IMR-90 (cell line): ENCODE results near the gene UPK1A. TPM values are rescaled to one million over a fixed set of nuclear protein-coding genes. Genes with fewer than 3 reads are reported as not detected.

Source experiments
- ATAC-seq: fragments of 200-7000 bp; cut with Tn5 transposase; 2 replicates; pipeline ENCODE4 v1.9.1; 2020; ENCODE audit warnings: low read depth, mild to moderate bottlenecking, moderate library complexity
- BruUV-seq: library from RNA; stranded (reverse); fragments of 400-500 nt; replicated peaks from 2 replicates; lab custom pipeline; 2021; lab: Mats Ljungman, UMichigan
- CTCF ChIA-PET: fragments of 300-600 bp; formaldehyde crosslinking; extraction: SDS; loops from one replicate; lab custom pipeline; 2021; ENCODE audit warnings: antibody characterized with exemption; lab: Yijun Ruan, JAX
- POLR2A ChIA-PET: fragments of 300-600 bp; sonication (Branson Sonifier 250); formaldehyde crosslinking; loops from one replicate; lab custom pipeline; 2022; ENCODE audit warnings: antibody characterized with exemption; ENCODE audit not compliant: unreplicated experiment; lab: Charles Lee
- DNase-seq: peaks from one replicate; pipeline ENCODE4 v3.0.0; 2013
- H2AFZ ChIP-seq: replicated peaks from 2 replicates; pipeline ENCODE3; 2013; ENCODE audit warnings: low read length, mild to moderate bottlenecking; ENCODE audit not compliant: poor library complexity
- H2AK5ac ChIP-seq: 2 replicates; pipeline ENCODE4 v1.6.1; 2013; ENCODE audit warnings: low read depth, low read length, inconsistent platforms
- H2AK9ac ChIP-seq: replicated peaks from 2 replicates; pipeline ENCODE3; 2013; ENCODE audit warnings: mild to moderate bottlenecking, low read depth, low read length, moderate library complexity; ENCODE audit not compliant: poor library complexity
- H2BK120ac ChIP-seq: 2 replicates; pipeline ENCODE4 v1.6.1; 2013; ENCODE audit warnings: low read depth, low read length, inconsistent platforms
- H2BK15ac ChIP-seq: 3 replicates; pipeline ENCODE4 v1.6.1; 2013; ENCODE audit warnings: low read depth, low read length, inconsistent platforms
- H2BK20ac ChIP-seq: 2 replicates; pipeline ENCODE4 v1.6.1; 2013; ENCODE audit warnings: low read depth, mild to moderate bottlenecking, inconsistent platforms, low read length, moderate library complexity
- H2BK5ac ChIP-seq: 2 replicates; pipeline ENCODE4 v1.6.1; 2013; ENCODE audit warnings: mild to moderate bottlenecking, low read depth, low read length, inconsistent platforms; ENCODE audit not compliant: poor library complexity, severe bottlenecking
- H3K14ac ChIP-seq: replicated peaks from 2 replicates; pipeline ENCODE4 v1.6.1; 2013; ENCODE audit warnings: low read depth, low read length, inconsistent platforms
- H3K18ac ChIP-seq: 2 replicates; pipeline ENCODE4 v1.6.1; 2013; ENCODE audit warnings: low read depth, low read length, control low read depth
- H3K23ac ChIP-seq: 2 replicates; pipeline ENCODE4 v1.6.1; 2013; ENCODE audit warnings: low read depth, low read length, inconsistent platforms
- H3K27ac ChIP-seq: 2 replicates; pipeline ENCODE4 v1.5.1; 2013; ENCODE audit warnings: mild to moderate bottlenecking, control low read depth, low read length; ENCODE audit not compliant: insufficient read depth
- H3K27me3 ChIP-seq: 2 replicates; pipeline ENCODE4 v1.6.1; 2013; ENCODE audit warnings: low read length; ENCODE audit not compliant: control insufficient read depth, insufficient read depth
- H3K36me3 ChIP-seq: 2 replicates; pipeline ENCODE4 v1.6.1; 2013; ENCODE audit warnings: low read length, mixed read lengths; ENCODE audit not compliant: control insufficient read depth, insufficient read depth
- H3K4ac ChIP-seq: 2 replicates; pipeline ENCODE4 v1.6.1; 2013; ENCODE audit warnings: low read depth, low read length, inconsistent platforms
- H3K4me1 ChIP-seq: 2 replicates; pipeline ENCODE4 v1.6.1; 2013; ENCODE audit warnings: low read length, mixed read lengths; ENCODE audit not compliant: control insufficient read depth, insufficient read depth
- H3K4me2 ChIP-seq: 2 replicates; pipeline ENCODE4 v1.6.1; 2013; ENCODE audit warnings: low read depth, mild to moderate bottlenecking, control low read depth, low read length, moderate library complexity
- H3K4me3 ChIP-seq: 2 replicates; pipeline ENCODE4 v1.5.1; 2013; ENCODE audit warnings: low read depth, mild to moderate bottlenecking, control low read depth, low read length, moderate library complexity; ENCODE audit not compliant: insufficient read depth
- H3K56ac ChIP-seq: 2 replicates; pipeline ENCODE4 v1.6.1; 2013; ENCODE audit warnings: low read length, inconsistent platforms; ENCODE audit not compliant: insufficient read depth; ENCODE audit errors: extremely low read depth
- H3K79me1 ChIP-seq, 2 experiments: 2 replicates each; pipeline ENCODE4 v1.6.1; 2013; ENCODE audit warnings: low read length in 2 of 2, inconsistent platforms in 1 of 2, low read depth in 1 of 2
- H3K9ac ChIP-seq: 2 replicates; pipeline ENCODE4 v1.6.1; 2013; ENCODE audit warnings: low read depth, low read length, control low read depth
- H3K9me1 ChIP-seq: 2 replicates; pipeline ENCODE4 v1.6.1; 2013; ENCODE audit warnings: low read length, inconsistent platforms; ENCODE audit not compliant: insufficient read depth
- H3K9me3 ChIP-seq: 2 replicates; pipeline ENCODE4 v1.6.1; 2013; ENCODE audit warnings: low read length; ENCODE audit not compliant: control insufficient read depth, insufficient read depth
- H4K20me1 ChIP-seq: 2 replicates; pipeline ENCODE4 v1.6.1; 2013; ENCODE audit warnings: low read length, inconsistent platforms; ENCODE audit not compliant: insufficient read depth
- H4K5ac ChIP-seq: 2 replicates; pipeline ENCODE4 v1.6.1; 2013; ENCODE audit warnings: mild to moderate bottlenecking, low read depth, low read length, control low read depth
- H4K8ac ChIP-seq, 2 experiments: 2 replicates each; pipeline ENCODE4 v1.6.1; 2013; ENCODE audit warnings: low read depth in 2 of 2, low read length in 2 of 2, control low read depth in 1 of 2, inconsistent platforms in 1 of 2
- H4K91ac ChIP-seq: 2 replicates; pipeline ENCODE4 v1.6.1; 2013; ENCODE audit warnings: low read depth, low read length, inconsistent platforms; ENCODE audit not compliant: insufficient read depth
- BHLHE40 ChIP-seq: fragments of 150-350 bp; IDR thresholded peaks from 2 replicates; pipeline ENCODE4 v1.6.1; 2016; ENCODE audit warnings: mild to moderate bottlenecking, low read depth, low read length
- CHD1 ChIP-seq: IDR thresholded peaks from 2 replicates; pipeline ENCODE4 v1.6.1; 2012; ENCODE audit warnings: low read depth, low read length, improper control_type of control experiment
- ELK1 ChIP-seq: fragments of 150-350 bp; IDR thresholded peaks from 2 replicates; pipeline ENCODE4 v1.6.1; 2016; ENCODE audit warnings: low read depth, mild to moderate bottlenecking, low read length, moderate library complexity, borderline replicate concordance
- FOS ChIP-seq: fragments of 150-350 bp; IDR thresholded peaks from 2 replicates; pipeline ENCODE4 v1.6.1; 2016; ENCODE audit warnings: low read depth, low read length
- MAFK ChIP-seq: IDR thresholded peaks from 2 replicates; pipeline ENCODE4 v1.6.1; 2012; ENCODE audit warnings: low read depth, low read length, improper control_type of control experiment
- MAZ ChIP-seq: IDR thresholded peaks from 2 replicates; pipeline ENCODE4 v1.6.1; 2012; ENCODE audit warnings: low read depth, mild to moderate bottlenecking, low read length, improper control_type of control experiment, moderate library complexity, borderline replicate concordance
- MXI1 ChIP-seq: IDR thresholded peaks from 2 replicates; pipeline ENCODE4 v1.6.1; 2012; ENCODE audit warnings: low read depth, mild to moderate bottlenecking, low read length, moderate library complexity, borderline replicate concordance
- NFE2L2 ChIP-seq: fragments of 150-350 bp; IDR thresholded peaks from 2 replicates; pipeline ENCODE4 v1.6.1; 2016; ENCODE audit warnings: low read depth, mild to moderate bottlenecking, low read length
- RAD21 ChIP-seq: IDR thresholded peaks from 2 replicates; pipeline ENCODE4 v1.6.1; 2012; ENCODE audit warnings: low read length, improper control_type of control experiment
- RCOR1 ChIP-seq: IDR thresholded peaks from 2 replicates; pipeline ENCODE4 v1.6.1; 2012; ENCODE audit warnings: mild to moderate bottlenecking, low read length, improper control_type of control experiment; ENCODE audit not compliant: insufficient replicate concordance
- SMC3 ChIP-seq: fragments of 150-350 bp; IDR thresholded peaks from 2 replicates; pipeline ENCODE4 v1.6.1; 2016; ENCODE audit warnings: low read depth, mild to moderate bottlenecking, antibody characterized with exemption, low read length, moderate library complexity
- WGBS, 2 experiments: methylation state at CpG; one replicate each; pipeline versions ENCODE4 v1.1.5 to v1.1.7; 2013; ENCODE audit warnings: missing lambda C conversion rate in 2 of 2; ENCODE audit not compliant: insufficient read length in 1 of 2; ENCODE audit errors: extremely low coverage in 2 of 2; 5-methylcytosine and 5-hydroxymethylcytosine counted together
- dilution Hi-C: fragments of 300-500 bp; cut with HindIII; formaldehyde crosslinking; loops from one replicate; pipeline ENCODE4 v1.14.3; 2018; ENCODE audit warnings: low sequenced_read_pairs; ENCODE audit not compliant: unreplicated experiment
- in situ Hi-C: fragments of 300-500 bp; cut with MboI; formaldehyde crosslinking; loops from 3 replicates; pipeline ENCODE4 v1.14.3; 2019; ENCODE audit warnings: low sequenced_read_pairs, inconsistent platforms, mixed read lengths
- intact Hi-C: fragments of 100-400 bp; cut with micrococcal nuclease; formaldehyde crosslinking; loops from 2 replicates; pipeline ENCODE4 v1.10.0; 2022
- polyA plus RNA-seq, 3 experiments: library from polyadenylated mRNA; depleted of rRNA; stranded (reverse); fragments of >200 nt; gene quantifications; 2 replicates each; pipeline ENCODE4 v1.2.3, GENCODE V29; 2012; ENCODE audit warnings: low replicate concordance in 1 of 3
- total RNA-seq: library from RNA; depleted of rRNA; stranded (reverse); fragments of >200 nt; gene quantifications from 2 replicates; pipeline ENCODE4 v1.2.3, GENCODE V29; 2012
- TF ChIP-seq, protein P1 (sequence below): conservative IDR thresholded peaks from 2 replicates; pipeline ENCODE4 v1.5.1; 2012; ENCODE audit warnings: mild to moderate bottlenecking, low read depth, low read length, improper control_type of control experiment
- TF ChIP-seq, protein P2 (sequence below): fragments of 150-350 bp; IDR thresholded peaks from 2 replicates; pipeline ENCODE4 v1.6.1; 2017; ENCODE audit warnings: mild to moderate bottlenecking, antibody characterized with exemption, low read length, low read depth

Gene UPK1A
- total and polyA plus RNA-seq, 2 of the 4 experiments (the other 2 are of a cell fraction): 0.21 TPM; not detected in 1

DNA sequence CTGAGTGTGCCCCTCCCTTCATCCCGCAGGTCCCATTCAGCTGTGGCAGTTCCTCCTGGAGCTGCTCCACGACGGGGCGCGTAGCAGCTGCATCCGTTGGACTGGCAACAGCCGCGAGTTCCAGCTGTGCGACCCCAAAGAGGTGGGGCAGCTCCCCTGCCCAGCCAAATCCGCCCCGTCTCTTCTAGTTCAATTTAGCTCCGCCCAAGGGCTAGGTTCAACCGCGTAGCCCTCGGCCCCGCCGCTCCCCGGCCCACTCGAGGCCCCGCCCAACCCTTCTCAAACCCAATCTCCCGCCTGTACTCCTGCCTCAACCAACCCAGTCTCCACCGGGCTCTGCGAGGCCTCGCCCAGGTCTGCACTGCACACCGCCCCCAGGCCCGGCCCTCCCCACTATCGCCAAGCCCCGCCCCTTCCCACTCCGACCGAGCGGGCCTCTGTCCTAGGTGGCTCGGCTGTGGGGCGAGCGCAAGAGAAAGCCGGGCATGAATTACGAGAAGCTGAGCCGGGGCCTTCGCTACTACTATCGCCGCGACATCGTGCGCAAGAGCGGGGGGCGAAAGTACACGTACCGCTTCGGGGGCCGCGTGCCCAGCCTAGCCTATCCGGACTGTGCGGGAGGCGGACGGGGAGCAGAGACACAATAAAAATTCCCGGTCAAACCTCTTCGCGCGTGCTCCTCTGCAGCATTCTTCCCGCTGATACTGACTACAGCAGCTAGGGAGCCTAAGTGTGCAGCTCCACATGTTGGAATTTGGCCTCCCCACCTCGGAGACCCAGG lies 21.9 kb upstream of the UPK1A start:
- H2AK9ac ChIP-seq: peak overlapping the region; percentile 92
- H3K4me2 ChIP-seq: peak overlapping the region; percentile 98
- WGBS, 2 experiments: 1% methylated on average over 28 of the region's 60 CpGs; no CpG with 5 or more reads in 1 of the 2 experiments
- peaks cover 9% of the 10 kb centered on the region for H4K20me1 ChIP-seq
- peak overlapping the region; percentile 67 for H3K4me3 ChIP-seq
- ChIA-PET POLR2A (no interaction called here), CTCF (no interaction called here)
- H3K9me1 ChIP-seq: peaks cover 23% of the 10 kb centered on the region
- in situ Hi-C loops: no loop called here
- H3K4ac ChIP-seq: peak overlapping the region; percentile 45
- no peaks in the 10 kb centered on the region for H3K36me3 ChIP-seq
- peak overlapping the region; percentile 38 for H3K27ac ChIP-seq
- intact Hi-C loops: loop anchor here (2.0 kb wide), 1 partner anchor 72 kb away; no protein-coding TSS in a partner anchor
- H3K79me1 ChIP-seq: peaks cover 0 to 18% of the 10 kb centered on the region in 2 experiments; a peak in 2 of 4 replicates
- H4K5ac ChIP-seq: 0 out of 2 replicates have a peak overlapping the region, but pooled peaks have one; percentile 8
- ATAC-seq: peak; percentile 79
- H3K14ac ChIP-seq: 0 out of 2 replicates have a peak overlapping the region, but pooled peaks have one; percentile 24
- peak overlapping the region; percentile 28; the same call in 1 of the 2 replicates for H4K91ac ChIP-seq
- dilution Hi-C loops: no loop called here
- no peak overlapping the region for H3K18ac ChIP-seq
- H4K8ac ChIP-seq: peak overlapping the region; percentile 49 to 92; a peak in 2 of 4 replicates
- H2BK5ac ChIP-seq: peak overlapping the region; percentile 41
- no peaks in the 10 kb centered on the region for H3K27me3 ChIP-seq
- peak overlapping the region; percentile 98 for H2AFZ ChIP-seq
- H2AK5ac ChIP-seq: no peak overlapping the region; the same call in 1 of the 2 replicates
- H2BK15ac ChIP-seq: no peak overlapping the region
- H3K9me3 ChIP-seq: no peaks in the 10 kb centered on the region
- DNase-seq: peak; percentile 88
- no peak overlapping the region for H2BK120ac ChIP-seq
- H2BK20ac ChIP-seq: no peak overlapping the region
- BruUV-seq: no TSS peak
- H3K4me1 ChIP-seq: peaks cover 11% of the 10 kb centered on the region
- H3K9ac ChIP-seq: peak overlapping the region; percentile 39; the same call in 1 of the 2 replicates
- no peak overlapping the region for H3K56ac ChIP-seq
- H3K23ac ChIP-seq: peak overlapping the region; percentile 72; the same call in 1 of the 2 replicates
- TF ChIP-seq MXI1 (0 out of 2 replicates have a peak, but pooled peaks have one; percentile 59), MAFK (no peak), RAD21 (no peak), NFE2L2 (no peak), ELK1 (no peak), MAZ (0 out of 2 replicates have a peak, but pooled peaks have one; percentile 39), CHD1 (no peak), BHLHE40 (no peak), FOS (no peak), RCOR1 (no peak), SMC3 (no peak)
- TF ChIP-seq, protein P1, sequence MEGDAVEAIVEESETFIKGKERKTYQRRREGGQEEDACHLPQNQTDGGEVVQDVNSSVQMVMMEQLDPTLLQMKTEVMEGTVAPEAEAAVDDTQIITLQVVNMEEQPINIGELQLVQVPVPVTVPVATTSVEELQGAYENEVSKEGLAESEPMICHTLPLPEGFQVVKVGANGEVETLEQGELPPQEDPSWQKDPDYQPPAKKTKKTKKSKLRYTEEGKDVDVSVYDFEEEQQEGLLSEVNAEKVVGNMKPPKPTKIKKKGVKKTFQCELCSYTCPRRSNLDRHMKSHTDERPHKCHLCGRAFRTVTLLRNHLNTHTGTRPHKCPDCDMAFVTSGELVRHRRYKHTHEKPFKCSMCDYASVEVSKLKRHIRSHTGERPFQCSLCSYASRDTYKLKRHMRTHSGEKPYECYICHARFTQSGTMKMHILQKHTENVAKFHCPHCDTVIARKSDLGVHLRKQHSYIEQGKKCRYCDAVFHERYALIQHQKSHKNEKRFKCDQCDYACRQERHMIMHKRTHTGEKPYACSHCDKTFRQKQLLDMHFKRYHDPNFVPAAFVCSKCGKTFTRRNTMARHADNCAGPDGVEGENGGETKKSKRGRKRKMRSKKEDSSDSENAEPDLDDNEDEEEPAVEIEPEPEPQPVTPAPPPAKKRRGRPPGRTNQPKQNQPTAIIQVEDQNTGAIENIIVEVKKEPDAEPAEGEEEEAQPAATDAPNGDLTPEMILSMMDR: no peak
- TF ChIP-seq, protein P2, sequence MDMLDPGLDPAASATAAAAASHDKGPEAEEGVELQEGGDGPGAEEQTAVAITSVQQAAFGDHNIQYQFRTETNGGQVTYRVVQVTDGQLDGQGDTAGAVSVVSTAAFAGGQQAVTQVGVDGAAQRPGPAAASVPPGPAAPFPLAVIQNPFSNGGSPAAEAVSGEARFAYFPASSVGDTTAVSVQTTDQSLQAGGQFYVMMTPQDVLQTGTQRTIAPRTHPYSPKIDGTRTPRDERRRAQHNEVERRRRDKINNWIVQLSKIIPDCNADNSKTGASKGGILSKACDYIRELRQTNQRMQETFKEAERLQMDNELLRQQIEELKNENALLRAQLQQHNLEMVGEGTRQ: peak; percentile 78
